Measurements from ENCODE around the gene PIK3AP1. TPM values are rescaled to one million over a fixed set of nuclear protein-coding genes. Genes with fewer than 3 reads are reported as not detected.

Gene PIK3AP1
- total RNA-seq, 1 donor from 2014 or later = 6.7 TPM

DNA sequence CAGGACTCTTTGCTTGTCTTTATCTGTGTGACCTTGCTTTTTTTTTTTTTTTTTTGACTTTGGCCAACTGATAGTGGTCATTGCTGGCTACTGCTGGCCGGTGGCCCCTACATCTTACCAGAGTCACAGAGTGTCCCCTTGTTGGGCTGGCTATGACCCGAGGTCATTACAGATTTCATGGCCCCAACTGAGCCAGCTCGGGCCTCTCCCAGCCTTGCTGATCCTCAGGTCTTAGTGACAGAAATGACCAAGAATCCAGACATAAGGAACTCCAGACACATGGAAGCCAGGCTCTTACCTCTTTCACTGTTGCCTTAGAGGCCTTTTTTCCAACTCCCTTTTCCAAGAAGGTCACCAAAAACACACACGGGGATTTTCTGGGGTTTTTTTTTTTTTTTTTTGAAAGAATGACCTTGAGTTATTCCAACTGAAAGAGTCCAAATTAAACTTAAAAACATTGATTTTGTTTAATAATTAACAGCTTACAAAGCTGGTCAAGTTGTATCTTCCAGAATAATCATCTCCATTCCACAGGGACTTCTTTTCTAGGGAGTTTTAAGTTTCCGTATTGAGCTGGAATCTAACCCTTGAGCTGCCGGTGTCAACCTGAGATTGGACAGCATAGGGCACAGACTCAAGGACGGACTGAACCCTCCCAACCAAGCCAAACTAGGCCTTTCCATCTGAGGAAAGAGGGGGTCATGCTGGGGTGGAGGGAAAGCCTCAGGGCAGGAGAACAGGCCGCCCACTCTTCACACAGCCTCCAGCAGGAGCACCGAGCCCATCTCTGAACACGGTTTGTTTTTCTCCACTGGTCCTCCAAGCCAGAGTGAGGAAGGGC is 43.8 kb downstream of the PIK3AP1 start:
- H2AFZ ChIP-seq (ENCODE audit: low read depth, low read length) = no peak overlapping the region
- no peak overlapping the region for H3K27ac ChIP-seq (ENCODE audit: low read depth, low read length)
- DNase-seq (ENCODE audit: low read depth) (no peak), FAIRE-seq (no peak)
- no peaks in the 10 kb centered on the region for H3K79me2 ChIP-seq (ENCODE audit: insufficient read depth, low read length)
- no peaks in the 10 kb centered on the region for H3K27me3 ChIP-seq (ENCODE audit: insufficient read depth, low read length)
- no peaks in the 10 kb centered on the region for H3K36me3 ChIP-seq (ENCODE audit: insufficient read depth, low read length)
- Mint-ChIP-seq H3K27ac (ENCODE audit: unreplicated experiment) (no peak overlapping the region), H3K4me3 (ENCODE audit: unreplicated experiment) (no peak overlapping the region), H3K27me3 (ENCODE audit: low read depth, unreplicated experiment) (peaks cover 3% of the 10 kb centered on the region), H3K9me3 (ENCODE audit: unreplicated experiment) (no peaks in the 10 kb centered on the region), H3K36me3 (ENCODE audit: low read depth, unreplicated experiment) (no peaks in the 10 kb centered on the region), H3K4me1 (ENCODE audit: low read depth, unreplicated experiment) (peaks cover 27% of the 10 kb centered on the region)
- no peak overlapping the region for H3K4me3 ChIP-seq (ENCODE audit: insufficient read depth, low read depth, low read length)
- no peak for TF ChIP-seq EZH2 (IDR thresholded peaks at IDR 0.05; ENCODE audit: insufficient read depth, low read length)
- TF ChIP-seq, protein P1, sequence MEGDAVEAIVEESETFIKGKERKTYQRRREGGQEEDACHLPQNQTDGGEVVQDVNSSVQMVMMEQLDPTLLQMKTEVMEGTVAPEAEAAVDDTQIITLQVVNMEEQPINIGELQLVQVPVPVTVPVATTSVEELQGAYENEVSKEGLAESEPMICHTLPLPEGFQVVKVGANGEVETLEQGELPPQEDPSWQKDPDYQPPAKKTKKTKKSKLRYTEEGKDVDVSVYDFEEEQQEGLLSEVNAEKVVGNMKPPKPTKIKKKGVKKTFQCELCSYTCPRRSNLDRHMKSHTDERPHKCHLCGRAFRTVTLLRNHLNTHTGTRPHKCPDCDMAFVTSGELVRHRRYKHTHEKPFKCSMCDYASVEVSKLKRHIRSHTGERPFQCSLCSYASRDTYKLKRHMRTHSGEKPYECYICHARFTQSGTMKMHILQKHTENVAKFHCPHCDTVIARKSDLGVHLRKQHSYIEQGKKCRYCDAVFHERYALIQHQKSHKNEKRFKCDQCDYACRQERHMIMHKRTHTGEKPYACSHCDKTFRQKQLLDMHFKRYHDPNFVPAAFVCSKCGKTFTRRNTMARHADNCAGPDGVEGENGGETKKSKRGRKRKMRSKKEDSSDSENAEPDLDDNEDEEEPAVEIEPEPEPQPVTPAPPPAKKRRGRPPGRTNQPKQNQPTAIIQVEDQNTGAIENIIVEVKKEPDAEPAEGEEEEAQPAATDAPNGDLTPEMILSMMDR (IDR thresholded peaks at IDR 0.05; ENCODE audit: insufficient read depth, low read depth, low read length) = no peak
- peaks cover 13% of the 10 kb centered on the region for H3K4me1 ChIP-seq (ENCODE audit: insufficient read depth, low read length)
- no peak overlapping the region for H3K9ac ChIP-seq (ENCODE audit: low read length)
- H3K4me2 ChIP-seq (ENCODE audit: low read length) = no peak overlapping the region
- no peaks in the 10 kb centered on the region for H4K20me1 ChIP-seq (ENCODE audit: insufficient read depth, low read length)
- H3K9me3 ChIP-seq (ENCODE audit: insufficient read depth, low read depth, low read length) = no peaks in the 10 kb centered on the region

DNA sequence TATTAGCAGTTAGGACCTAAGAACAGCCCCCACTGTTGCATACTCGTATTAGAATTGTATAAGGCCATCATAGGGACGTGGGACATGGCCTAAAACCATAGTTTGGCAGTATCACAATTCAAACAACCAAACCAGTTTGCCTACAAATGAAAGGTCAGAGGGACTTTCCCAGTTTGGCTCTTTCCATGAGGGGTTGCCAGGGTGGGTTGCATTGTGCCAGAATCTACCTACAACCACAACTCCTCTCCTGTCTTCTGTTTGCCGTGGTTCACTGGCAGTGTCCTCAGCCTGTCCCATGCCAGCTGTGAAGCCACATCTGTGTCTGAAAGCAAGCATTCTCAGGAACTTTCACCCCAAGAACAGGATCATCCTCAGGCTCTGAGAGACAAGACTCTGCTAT is 44.5 kb downstream of the PIK3AP1 start:
- TF ChIP-seq, protein P1 (IDR thresholded peaks at IDR 0.05; ENCODE audit: insufficient read depth, low read depth, low read length) = no peak
- TF ChIP-seq EZH2 (IDR thresholded peaks at IDR 0.05; ENCODE audit: insufficient read depth, low read length) = no peak
- Histone ChIP-seq H3K4me2 (ENCODE audit: low read length) (no peak overlapping the region), H3K4me1 (ENCODE audit: insufficient read depth, low read length) (peaks cover 13% of the 10 kb centered on the region), H2AFZ (ENCODE audit: low read depth, low read length) (no peak overlapping the region), H3K27me3 (ENCODE audit: insufficient read depth, low read length) (no peaks in the 10 kb centered on the region), H4K20me1 (ENCODE audit: insufficient read depth, low read length) (no peaks in the 10 kb centered on the region), H3K9ac (ENCODE audit: low read length) (no peak overlapping the region), H3K9me3 (ENCODE audit: insufficient read depth, low read depth, low read length) (no peaks in the 10 kb centered on the region), H3K27ac (ENCODE audit: low read depth, low read length) (no peak overlapping the region), H3K4me3 (ENCODE audit: insufficient read depth, low read depth, low read length) (no peak overlapping the region), H3K36me3 (ENCODE audit: insufficient read depth, low read length) (no peaks in the 10 kb centered on the region), H3K79me2 (ENCODE audit: insufficient read depth, low read length) (no peaks in the 10 kb centered on the region)
- Mint-ChIP-seq H3K4me3 (ENCODE audit: unreplicated experiment) (no peak overlapping the region), H3K9me3 (ENCODE audit: unreplicated experiment) (no peaks in the 10 kb centered on the region), H3K27me3 (ENCODE audit: low read depth, unreplicated experiment) (peaks cover 3% of the 10 kb centered on the region), H3K36me3 (ENCODE audit: low read depth, unreplicated experiment) (no peaks in the 10 kb centered on the region), H3K27ac (ENCODE audit: unreplicated experiment) (no peak overlapping the region), H3K4me1 (ENCODE audit: low read depth, unreplicated experiment) (peaks cover 33% of the 10 kb centered on the region)
- DNase-seq (ENCODE audit: low read depth) = no peak
- no peak for FAIRE-seq

Measured in astrocyte (in vitro differentiated cells and primary cell).